ENCODE measurements around the gene SMPD3.

The SMPD3 gene

DNA sequence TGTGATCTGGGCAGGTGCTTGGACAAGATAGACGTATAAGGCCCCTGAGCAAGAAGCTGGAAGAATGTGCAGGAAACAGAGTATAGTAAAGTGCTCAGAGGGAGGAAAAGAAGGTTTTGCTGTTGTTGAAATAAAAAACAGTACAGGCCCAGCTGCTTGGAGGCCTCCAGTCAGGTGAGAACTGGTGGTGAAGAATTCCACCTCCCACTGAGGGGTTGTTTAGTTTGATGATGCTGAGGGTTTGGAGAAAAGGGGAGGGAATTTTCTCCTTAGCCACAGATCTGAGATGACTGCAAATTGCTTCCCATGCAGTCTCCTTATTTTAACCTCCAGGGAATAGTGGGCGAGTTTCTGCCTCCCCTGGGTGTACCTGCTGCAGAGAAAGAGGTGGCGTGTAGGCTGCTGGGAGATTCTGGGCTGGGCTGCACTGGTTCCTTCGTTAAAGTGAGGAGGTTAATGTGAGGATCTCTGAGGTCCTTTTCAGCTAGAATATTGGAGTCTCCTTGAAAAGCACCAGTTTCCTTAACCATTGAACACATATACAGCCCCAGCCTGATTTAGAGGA is 25.8 kb downstream of the SMPD3 start:
- 83 to 88% methylated on average over 4 of the region's 4 CpGs for WGBS, 2 experiments
- H3K4me1 ChIP-seq (ENCODE audit: control insufficient read depth, insufficient read depth, low read length) = no peaks in the 10 kb centered on the region
- H3K4me3 ChIP-seq (ENCODE audit: insufficient read depth, low read depth, low read length) = no peak overlapping the region
- no peak overlapping the region for H3K27ac ChIP-seq (ENCODE audit: insufficient read depth, low read depth, low read length, poor library complexity, severe bottlenecking)
- H3K36me3 ChIP-seq (ENCODE audit: control insufficient read depth, insufficient read depth, low read length) = no peaks in the 10 kb centered on the region
- H3K27me3 ChIP-seq (ENCODE audit: control insufficient read depth, insufficient read depth, low read length, poor library complexity, severe bottlenecking) = no peaks in the 10 kb centered on the region
- no peaks in the 10 kb centered on the region for H3K9me3 ChIP-seq (ENCODE audit: control insufficient read depth, low read length)

DNA sequence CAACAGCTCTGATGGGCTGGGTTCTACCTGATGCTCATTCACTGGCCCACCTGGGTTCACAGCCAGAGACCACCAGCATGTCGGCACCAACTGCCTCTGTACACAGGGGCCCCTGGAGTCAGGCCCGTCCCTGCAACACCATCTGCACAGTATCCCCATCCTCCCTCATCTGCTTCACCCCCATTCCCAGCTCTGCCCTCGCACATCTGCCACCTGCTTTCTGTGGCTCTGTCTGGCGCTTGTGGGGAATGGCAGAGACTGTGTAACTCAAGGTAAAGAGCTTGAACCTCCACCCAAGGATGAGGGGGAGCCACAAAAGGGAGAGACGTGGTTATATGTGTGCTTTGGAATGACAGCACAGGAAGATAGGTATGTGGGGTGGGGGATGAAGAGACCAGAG is 27.2 kb downstream of the SMPD3 start:
- H3K4me3 ChIP-seq (ENCODE audit: insufficient read depth, low read depth, low read length) = no peak overlapping the region
- no peaks in the 10 kb centered on the region for H3K27me3 ChIP-seq (ENCODE audit: control insufficient read depth, insufficient read depth, low read length, poor library complexity, severe bottlenecking)
- H3K27ac ChIP-seq (ENCODE audit: insufficient read depth, low read depth, low read length, poor library complexity, severe bottlenecking) = no peak overlapping the region
- no peaks in the 10 kb centered on the region for H3K9me3 ChIP-seq (ENCODE audit: control insufficient read depth, low read length)
- no peaks in the 10 kb centered on the region for H3K36me3 ChIP-seq (ENCODE audit: control insufficient read depth, insufficient read depth, low read length)
- peaks cover 6% of the 10 kb centered on the region for H3K4me1 ChIP-seq (ENCODE audit: control insufficient read depth, insufficient read depth, low read length)
- WGBS, 2 experiments = 93 to 97% methylated on average over 5 of the region's 5 CpGs

DNA sequence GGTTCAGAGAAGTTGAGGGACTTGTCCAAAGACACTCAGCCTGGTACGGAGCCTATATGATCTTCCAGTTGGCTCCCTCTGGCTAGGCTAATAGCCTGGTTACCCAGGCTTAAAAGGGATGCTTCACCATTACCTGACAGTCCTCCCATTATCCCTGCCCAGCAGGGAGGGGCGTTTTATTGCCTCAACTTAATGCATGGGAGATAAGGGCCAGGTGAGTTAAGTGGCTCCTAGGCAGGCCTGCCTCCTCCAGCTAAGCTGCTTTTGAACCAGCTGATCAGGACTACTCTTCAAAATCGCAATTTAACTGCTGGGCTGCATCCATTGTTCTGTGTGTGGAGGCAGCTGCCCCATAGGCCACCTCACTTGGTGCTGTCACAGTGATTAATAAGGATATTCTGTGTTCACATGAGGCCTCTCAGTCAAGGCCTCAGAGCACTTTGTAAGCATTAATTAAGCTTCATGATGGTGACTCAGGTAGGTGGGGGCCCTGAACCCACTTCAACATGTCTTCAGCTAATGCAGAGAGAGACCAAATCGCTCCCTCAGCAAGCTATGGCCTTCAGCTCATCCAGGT is 27.9 kb downstream of the SMPD3 start:
- no peaks in the 10 kb centered on the region for H3K9me3 ChIP-seq (ENCODE audit: control insufficient read depth, low read length)
- H3K36me3 ChIP-seq (ENCODE audit: control insufficient read depth, insufficient read depth, low read length) = no peaks in the 10 kb centered on the region
- no peak overlapping the region for H3K4me3 ChIP-seq (ENCODE audit: insufficient read depth, low read depth, low read length)
- WGBS, 2 experiments = 91 to 94% methylated on average over 4 of the region's 4 CpGs
- no peaks in the 10 kb centered on the region for H3K27me3 ChIP-seq (ENCODE audit: control insufficient read depth, insufficient read depth, low read length, poor library complexity, severe bottlenecking)
- H3K27ac ChIP-seq (ENCODE audit: insufficient read depth, low read depth, low read length, poor library complexity, severe bottlenecking) = no peak overlapping the region
- H3K4me1 ChIP-seq (ENCODE audit: control insufficient read depth, insufficient read depth, low read length) = peaks cover 8% of the 10 kb centered on the region

DNA sequence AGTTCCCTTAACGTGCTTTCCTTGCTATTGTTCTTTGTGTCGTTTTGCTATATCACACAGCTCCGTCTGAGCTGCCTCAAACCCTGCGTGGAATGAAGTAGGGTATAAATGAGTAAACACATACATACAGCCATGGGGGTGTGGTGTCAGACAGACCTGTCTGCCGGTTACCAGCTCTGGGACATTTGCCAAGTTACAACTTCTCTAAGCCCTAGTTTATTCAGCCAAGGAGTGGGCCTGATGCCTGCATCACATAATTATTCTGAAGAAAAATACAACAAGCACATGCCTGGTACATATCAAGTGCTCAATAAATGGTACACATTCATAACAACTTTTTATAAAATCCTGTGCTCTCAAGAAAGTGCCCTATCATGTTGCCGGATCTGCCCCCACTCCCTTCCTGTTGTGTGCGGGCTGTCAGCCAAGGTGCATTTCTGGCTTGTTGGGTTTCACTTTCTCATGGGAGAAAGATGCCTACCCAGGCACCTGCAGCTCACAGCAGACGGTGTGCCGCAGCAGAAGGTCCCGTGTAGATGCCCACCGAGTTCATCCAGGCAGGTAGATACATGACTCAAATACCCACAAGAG is 30.5 kb downstream of the SMPD3 start:
- Histone ChIP-seq H3K4me1 (ENCODE audit: control insufficient read depth, insufficient read depth, low read length) (peaks cover 8% of the 10 kb centered on the region), H3K27me3 (ENCODE audit: control insufficient read depth, insufficient read depth, low read length, poor library complexity, severe bottlenecking) (no peaks in the 10 kb centered on the region), H3K9me3 (ENCODE audit: control insufficient read depth, low read length) (no peaks in the 10 kb centered on the region), H3K27ac (ENCODE audit: insufficient read depth, low read depth, low read length, poor library complexity, severe bottlenecking) (no peak overlapping the region), H3K4me3 (ENCODE audit: insufficient read depth, low read depth, low read length) (no peak overlapping the region), H3K36me3 (ENCODE audit: control insufficient read depth, insufficient read depth, low read length) (no peaks in the 10 kb centered on the region)
- 89 to 92% methylated on average over 10 to 11 of the region's 11 CpGs for WGBS, 2 experiments

DNA sequence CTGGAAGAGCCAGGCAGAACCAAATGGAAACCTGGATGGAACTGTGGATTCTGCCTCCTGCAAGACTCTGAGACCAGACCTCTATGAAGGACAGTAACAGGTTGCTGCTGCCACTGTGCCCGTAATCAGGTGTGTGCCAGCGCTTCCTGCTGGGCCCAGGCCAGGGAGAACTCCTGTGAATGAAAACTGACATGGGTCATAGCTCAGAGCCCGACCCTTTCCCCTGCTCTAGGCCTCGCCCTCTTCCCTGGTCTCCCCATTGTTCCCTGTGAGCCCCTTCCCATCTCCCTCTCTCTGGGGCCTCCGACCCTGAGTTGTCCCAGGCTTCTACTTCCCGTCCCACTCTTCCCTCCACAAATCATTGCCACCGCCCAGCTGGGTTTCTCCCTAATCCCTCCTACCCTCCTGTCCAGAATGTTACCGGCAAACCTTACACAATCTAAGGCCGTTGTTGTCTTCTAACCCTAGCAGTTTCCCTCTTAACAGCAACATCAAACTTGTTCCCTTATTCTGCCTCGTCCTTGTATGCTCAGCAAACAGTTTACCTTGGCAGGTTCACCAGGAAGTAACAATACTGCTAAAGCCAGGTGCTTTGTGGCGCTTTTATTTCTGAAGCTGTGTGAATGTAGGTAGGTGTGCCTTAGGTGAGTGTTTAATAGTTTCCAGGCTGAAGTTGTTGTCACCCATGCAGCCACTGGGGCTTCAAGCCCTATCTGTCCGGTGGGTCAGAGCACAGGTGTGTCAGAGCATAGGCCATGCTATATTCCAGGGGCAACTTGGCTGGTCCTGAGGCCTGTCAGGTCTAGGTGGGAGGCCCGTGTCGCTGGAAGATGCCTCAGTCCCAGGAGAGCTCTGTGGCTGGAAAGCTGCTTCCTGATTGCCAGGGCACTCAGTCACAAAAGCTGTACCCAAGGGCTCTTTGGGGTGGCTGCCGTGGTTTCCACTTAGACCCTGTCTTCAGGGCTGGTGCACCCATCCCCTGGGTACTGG is 32.0 kb downstream of the SMPD3 start:
- Histone ChIP-seq H3K9me3 (ENCODE audit: control insufficient read depth, low read length) (no peaks in the 10 kb centered on the region), H3K36me3 (ENCODE audit: control insufficient read depth, insufficient read depth, low read length) (no peaks in the 10 kb centered on the region), H3K4me1 (ENCODE audit: control insufficient read depth, insufficient read depth, low read length) (peaks cover 8% of the 10 kb centered on the region), H3K27ac (ENCODE audit: insufficient read depth, low read depth, low read length, poor library complexity, severe bottlenecking) (no peak overlapping the region), H3K27me3 (ENCODE audit: control insufficient read depth, insufficient read depth, low read length, poor library complexity, severe bottlenecking) (no peaks in the 10 kb centered on the region), H3K4me3 (ENCODE audit: insufficient read depth, low read depth, low read length) (no peak overlapping the region)
- WGBS, 2 experiments = 84 to 86% methylated on average over 15 of the region's 15 CpGs

DNA sequence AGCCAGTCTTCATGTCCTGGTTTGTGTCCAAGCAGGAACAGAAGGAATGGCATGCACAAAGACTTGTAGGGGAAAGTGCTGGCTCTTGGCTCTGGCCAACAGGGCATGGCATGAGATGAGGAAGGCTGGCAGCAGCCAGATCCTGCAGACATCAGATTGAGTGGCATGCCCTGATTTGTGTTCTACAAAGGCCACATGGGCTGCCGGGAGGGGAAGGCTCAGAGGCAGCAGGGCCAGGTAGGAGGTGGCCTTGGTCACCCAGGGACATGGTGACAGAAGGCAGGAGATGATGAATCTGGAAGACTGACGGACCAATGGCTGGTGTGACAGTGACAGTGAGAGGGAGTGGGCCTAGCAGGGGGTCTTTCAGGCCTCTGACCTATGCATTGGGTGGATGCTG is 33.7 kb downstream of the SMPD3 start:
- no peaks in the 10 kb centered on the region for H3K36me3 ChIP-seq (ENCODE audit: control insufficient read depth, insufficient read depth, low read length)
- H3K27me3 ChIP-seq (ENCODE audit: control insufficient read depth, insufficient read depth, low read length, poor library complexity, severe bottlenecking) = no peaks in the 10 kb centered on the region
- H3K4me1 ChIP-seq (ENCODE audit: control insufficient read depth, insufficient read depth, low read length) = peaks cover 9% of the 10 kb centered on the region
- no peak overlapping the region for H3K4me3 ChIP-seq (ENCODE audit: insufficient read depth, low read depth, low read length)
- no peaks in the 10 kb centered on the region for H3K9me3 ChIP-seq (ENCODE audit: control insufficient read depth, low read length)
- 67 to 73% methylated on average over 2 of the region's 2 CpGs for WGBS, 2 experiments
- H3K27ac ChIP-seq (ENCODE audit: insufficient read depth, low read depth, low read length, poor library complexity, severe bottlenecking) = no peak overlapping the region

DNA sequence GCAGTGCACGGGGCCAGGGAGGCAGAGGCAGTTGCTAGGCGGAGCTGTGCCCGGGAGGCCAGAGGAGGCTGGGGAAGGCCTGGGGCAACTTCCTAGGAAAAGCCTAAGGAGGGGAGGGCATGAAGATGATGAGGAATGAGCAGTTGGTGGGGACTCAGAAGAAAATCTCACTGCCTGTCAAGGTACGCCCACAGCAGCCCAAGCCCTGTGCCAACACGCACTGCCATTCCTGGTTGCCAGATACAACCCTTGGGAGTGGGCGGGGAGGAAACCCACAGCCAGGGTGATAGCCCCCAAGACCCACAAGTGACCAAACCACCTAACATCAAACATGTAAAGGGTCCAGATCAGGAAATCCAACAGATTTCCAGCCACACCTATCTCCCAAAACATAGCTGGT is 36.2 kb downstream of the SMPD3 start:
- H3K4me1 ChIP-seq (ENCODE audit: control insufficient read depth, insufficient read depth, low read length) = peaks cover 14% of the 10 kb centered on the region
- H3K9me3 ChIP-seq (ENCODE audit: control insufficient read depth, low read length) = no peaks in the 10 kb centered on the region
- H3K36me3 ChIP-seq (ENCODE audit: control insufficient read depth, insufficient read depth, low read length) = no peaks in the 10 kb centered on the region
- no peaks in the 10 kb centered on the region for H3K27me3 ChIP-seq (ENCODE audit: control insufficient read depth, insufficient read depth, low read length, poor library complexity, severe bottlenecking)
- no peak overlapping the region for H3K4me3 ChIP-seq (ENCODE audit: insufficient read depth, low read depth, low read length)
- WGBS, 2 experiments = 91 to 95% methylated on average over 6 of the region's 6 CpGs
- no peak overlapping the region for H3K27ac ChIP-seq (ENCODE audit: insufficient read depth, low read depth, low read length, poor library complexity, severe bottlenecking)

DNA sequence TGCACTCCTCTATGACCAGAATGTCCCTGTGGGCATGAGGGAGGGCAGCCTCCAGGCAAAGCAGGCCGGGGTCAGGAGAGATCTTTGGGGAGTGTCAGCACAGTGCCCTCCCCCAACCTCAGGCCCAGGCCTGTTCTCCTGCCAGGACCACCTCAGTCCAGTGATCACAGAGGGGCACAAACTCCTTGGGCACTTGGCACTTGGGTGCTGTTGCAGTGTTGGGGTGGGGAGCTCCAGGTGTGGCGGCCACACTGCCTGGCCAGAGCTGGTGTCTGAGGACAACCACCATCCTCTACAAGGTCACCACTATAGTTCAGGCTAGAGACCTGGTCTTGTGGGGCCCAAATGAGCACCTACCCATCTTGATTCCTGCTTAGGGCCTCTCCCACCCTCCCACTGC is 37.2 kb downstream of the SMPD3 start:
- Histone ChIP-seq H3K4me3 (ENCODE audit: insufficient read depth, low read depth, low read length) (no peak overlapping the region), H3K4me1 (ENCODE audit: control insufficient read depth, insufficient read depth, low read length) (peaks cover 18% of the 10 kb centered on the region), H3K9me3 (ENCODE audit: control insufficient read depth, low read length) (no peaks in the 10 kb centered on the region), H3K27ac (ENCODE audit: insufficient read depth, low read depth, low read length, poor library complexity, severe bottlenecking) (no peak overlapping the region), H3K36me3 (ENCODE audit: control insufficient read depth, insufficient read depth, low read length) (no peaks in the 10 kb centered on the region), H3K27me3 (ENCODE audit: control insufficient read depth, insufficient read depth, low read length, poor library complexity, severe bottlenecking) (no peaks in the 10 kb centered on the region)
- 96% methylated on average over 2 of the region's 2 CpGs for WGBS, 2 experiments

DNA sequence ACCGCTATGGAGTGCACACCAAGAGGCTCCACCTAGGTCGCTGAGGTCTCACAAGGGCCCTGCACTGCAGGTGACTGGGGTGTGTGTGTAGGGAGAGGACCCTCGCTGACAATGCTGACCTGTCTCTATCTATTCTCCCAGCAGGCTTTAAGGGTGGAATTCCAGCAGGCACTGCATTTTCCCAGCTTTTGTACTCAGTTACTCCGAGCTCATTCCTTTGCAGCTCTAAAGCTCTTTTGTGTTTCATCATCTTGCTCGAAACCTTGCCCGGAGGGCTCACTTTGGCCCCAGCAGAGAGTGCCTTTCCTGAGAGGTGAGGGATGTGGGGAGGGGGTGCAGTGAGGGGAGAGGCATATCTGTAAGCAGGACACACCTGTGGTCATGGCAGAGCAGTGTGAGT is 39.3 kb downstream of the SMPD3 start:
- Histone ChIP-seq H3K9me3 (ENCODE audit: control insufficient read depth, low read length) (no peaks in the 10 kb centered on the region), H3K4me3 (ENCODE audit: insufficient read depth, low read depth, low read length) (no peak overlapping the region), H3K36me3 (ENCODE audit: control insufficient read depth, insufficient read depth, low read length) (no peaks in the 10 kb centered on the region), H3K27me3 (ENCODE audit: control insufficient read depth, insufficient read depth, low read length, poor library complexity, severe bottlenecking) (no peaks in the 10 kb centered on the region), H3K4me1 (ENCODE audit: control insufficient read depth, insufficient read depth, low read length) (peaks cover 16% of the 10 kb centered on the region), H3K27ac (ENCODE audit: insufficient read depth, low read depth, low read length, poor library complexity, severe bottlenecking) (no peak overlapping the region)
- WGBS, 2 experiments = 7 to 15% methylated on average over 6 of the region's 6 CpGs

DNA sequence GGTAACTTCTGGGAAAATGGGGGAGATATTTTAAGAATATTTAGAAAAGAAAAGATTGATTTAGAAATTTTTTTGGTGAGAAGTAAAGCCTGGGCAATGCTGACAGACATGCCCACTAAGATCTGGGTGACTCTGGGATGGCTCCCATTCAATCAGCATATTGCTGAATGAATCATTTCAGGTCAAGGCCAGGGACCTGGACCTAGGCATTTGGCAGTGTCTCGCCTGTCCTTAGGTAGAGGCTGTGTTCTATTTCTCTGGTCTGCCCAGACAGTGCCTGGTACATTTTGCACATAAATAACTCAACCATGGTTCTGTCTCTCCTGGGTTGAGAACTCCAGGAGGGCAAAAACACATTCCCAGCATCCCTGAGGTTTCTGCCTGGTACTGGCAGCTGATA is 39.9 kb downstream of the SMPD3 start:
- 83 to 91% methylated on average over 1 of the region's 1 CpG for WGBS, 2 experiments

More for the DNA sequence above, 39.9 kb downstream of the SMPD3 start:
- H3K4me3 ChIP-seq (ENCODE audit: insufficient read depth, low read depth, low read length) = no peak overlapping the region
- H3K9me3 ChIP-seq (ENCODE audit: control insufficient read depth, low read length) = no peaks in the 10 kb centered on the region
- no peak overlapping the region for H3K27ac ChIP-seq (ENCODE audit: insufficient read depth, low read depth, low read length, poor library complexity, severe bottlenecking)
- H3K4me1 ChIP-seq (ENCODE audit: control insufficient read depth, insufficient read depth, low read length) = peaks cover 16% of the 10 kb centered on the region
- no peaks in the 10 kb centered on the region for H3K27me3 ChIP-seq (ENCODE audit: control insufficient read depth, insufficient read depth, low read length, poor library complexity, severe bottlenecking)
- H3K36me3 ChIP-seq (ENCODE audit: control insufficient read depth, insufficient read depth, low read length) = no peaks in the 10 kb centered on the region

Measured in ectodermal cell (in vitro differentiated cells).